Fibroblast of the conjunctiva (primary cell): ENCODE data around the gene MYOF.
"Not testable (repeated sequence)": the region's sequence is repeated elsewhere in the genome, so short reads cannot be mapped to it uniquely, and the experiment has no call there.

ENCODE experiments used
- DNase-seq: peaks from one replicate; pipeline ENCODE4 v3.0.0-alpha.2; 2010; ENCODE audit warnings: low read depth

The MYOF gene

GRCh38 chr10:93431361-93431760 is 50.8 kb downstream of the MYOF start:
- no peak for DNase-seq

- no peak for DNase-seq
These were observed 56.3 kb downstream of the MYOF start for GRCh38 chr10:93425861-93426260.

DNA sequence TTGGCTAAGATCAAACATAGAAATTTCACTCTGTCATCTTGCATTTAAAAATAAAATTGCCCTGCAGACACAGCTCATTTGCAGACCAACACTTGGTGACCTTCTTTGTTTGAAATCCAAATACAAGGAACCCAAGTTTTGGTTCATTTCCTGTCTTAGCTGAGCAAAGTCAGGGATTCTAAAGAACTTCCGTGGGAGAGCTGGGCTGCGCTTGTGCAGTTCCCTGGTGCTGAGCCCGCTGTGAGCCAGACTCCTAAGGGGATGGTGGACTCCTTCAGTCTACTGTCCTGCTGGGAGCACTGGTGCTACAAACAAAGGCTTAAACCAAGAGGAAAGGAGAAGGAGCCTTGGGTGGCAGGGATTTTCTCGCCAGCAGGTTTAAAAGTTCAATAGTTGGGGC is 60.0 kb downstream of the MYOF start:
- no peak for DNase-seq

GRCh38 chr10:93420944-93421825 is 60.9 kb downstream of the MYOF start:
- no peak for DNase-seq

DNA sequence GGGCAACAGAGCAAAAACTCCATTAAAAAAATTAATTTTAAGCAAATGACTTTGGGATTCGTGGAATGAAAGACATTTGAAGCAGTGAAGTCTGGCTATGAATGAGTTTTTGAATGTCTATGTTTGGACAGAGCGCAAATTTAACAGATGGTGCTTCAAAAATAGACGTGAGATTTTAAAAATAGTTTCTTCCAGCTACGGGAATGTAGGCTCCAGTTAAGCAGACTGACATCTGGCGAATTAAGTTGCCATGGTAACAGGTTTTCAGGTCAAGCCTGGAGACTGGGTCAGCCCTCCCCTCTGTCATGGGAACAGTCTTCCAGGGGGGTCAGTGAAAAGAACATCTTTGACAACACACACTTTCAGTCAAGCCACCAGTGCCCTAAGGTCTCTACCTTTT is 62.0 kb downstream of the MYOF start:
- DNase-seq, result peak; percentile 55

DNA sequence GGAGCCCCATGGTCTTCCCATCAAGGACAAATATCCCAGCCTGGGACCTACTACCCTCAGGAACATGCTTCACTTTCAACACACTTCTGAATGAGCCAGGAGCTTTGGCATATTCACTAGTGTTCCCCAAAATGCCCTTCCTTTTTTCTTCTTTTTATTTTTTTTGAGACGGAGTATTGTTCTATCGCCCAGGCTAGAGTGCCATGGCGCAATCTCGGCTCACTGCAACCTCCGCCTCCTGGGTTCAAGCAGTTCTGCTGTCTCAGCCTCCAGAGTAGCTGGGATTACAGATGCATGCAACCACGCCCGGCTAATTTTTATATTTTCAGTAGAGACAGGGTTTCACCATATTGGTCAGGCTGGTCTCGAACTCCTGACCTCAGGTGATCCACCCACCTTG is 63.1 kb downstream of the MYOF start:
- not testable (repeated sequence) for DNase-seq

- no peak for DNase-seq
These were observed 64.2 kb downstream of the MYOF start for GRCh38 chr10:93417921-93418320.

DNA sequence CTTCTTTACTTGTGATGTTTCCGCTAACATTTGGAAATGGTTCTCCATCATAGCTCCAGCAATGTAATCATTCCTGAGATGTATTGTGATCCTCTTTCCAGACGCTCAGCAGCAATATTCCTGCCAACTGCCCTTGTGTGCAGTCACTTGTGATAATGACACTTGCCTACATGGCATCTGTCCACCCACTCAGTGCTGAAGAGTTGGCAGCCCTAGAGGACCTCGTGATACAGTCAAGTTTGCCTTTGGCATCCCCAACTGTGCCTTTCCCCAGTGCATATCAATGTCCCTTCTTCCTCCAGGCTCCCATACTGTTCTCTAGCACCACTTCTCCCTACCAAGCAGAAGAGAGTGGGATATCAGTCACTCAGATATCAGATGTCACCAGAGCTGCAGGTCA is 64.9 kb downstream of the MYOF start:
- no peak for DNase-seq

DNA sequence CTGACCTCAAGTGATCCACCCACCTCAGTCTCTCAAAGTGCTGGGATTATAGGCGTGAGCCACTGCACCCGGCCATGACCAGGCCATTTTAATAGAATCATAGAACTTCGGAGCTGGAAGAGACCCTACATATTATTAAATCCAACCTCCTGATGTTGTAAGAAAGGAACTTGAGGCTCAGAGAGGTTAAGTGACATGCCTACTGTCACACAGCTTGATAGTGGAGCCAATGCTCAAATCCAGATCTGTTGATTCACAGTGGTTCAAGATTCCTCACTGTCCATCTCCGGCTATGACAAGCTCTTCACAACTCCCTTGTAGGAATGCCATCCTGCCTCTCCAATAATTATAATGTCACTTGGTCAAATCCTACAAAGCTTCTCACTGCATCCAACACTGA is 65.3 kb downstream of the MYOF start:
- no peak for DNase-seq

DNA sequence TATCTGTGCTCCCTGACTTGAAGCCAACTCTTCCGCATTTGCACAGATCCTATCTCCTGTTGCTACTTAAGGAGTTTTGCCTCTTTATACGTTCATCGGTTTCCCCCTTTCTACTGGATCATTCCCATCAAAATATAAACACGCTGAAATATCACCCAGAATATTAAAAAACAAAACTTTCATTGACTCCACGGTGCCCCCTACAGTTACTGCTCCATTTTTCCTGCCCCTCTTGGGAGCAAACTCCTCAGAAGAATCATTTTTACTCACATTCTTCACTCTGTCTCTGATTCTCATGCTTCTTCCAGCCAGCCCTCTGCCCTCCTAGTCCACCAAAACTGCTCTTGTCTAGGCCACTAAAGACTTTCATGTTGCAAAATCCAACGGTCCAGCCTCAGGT is 66.4 kb downstream of the MYOF start:
- DNase-seq, result no peak

GRCh38 chr10:93413252-93413689 is 68.9 kb downstream of the MYOF start:
- DNase-seq, result no peak

GRCh38 chr10:93412801-93413200 is 69.3 kb downstream of the MYOF start:
- DNase-seq, result no peak

DNA sequence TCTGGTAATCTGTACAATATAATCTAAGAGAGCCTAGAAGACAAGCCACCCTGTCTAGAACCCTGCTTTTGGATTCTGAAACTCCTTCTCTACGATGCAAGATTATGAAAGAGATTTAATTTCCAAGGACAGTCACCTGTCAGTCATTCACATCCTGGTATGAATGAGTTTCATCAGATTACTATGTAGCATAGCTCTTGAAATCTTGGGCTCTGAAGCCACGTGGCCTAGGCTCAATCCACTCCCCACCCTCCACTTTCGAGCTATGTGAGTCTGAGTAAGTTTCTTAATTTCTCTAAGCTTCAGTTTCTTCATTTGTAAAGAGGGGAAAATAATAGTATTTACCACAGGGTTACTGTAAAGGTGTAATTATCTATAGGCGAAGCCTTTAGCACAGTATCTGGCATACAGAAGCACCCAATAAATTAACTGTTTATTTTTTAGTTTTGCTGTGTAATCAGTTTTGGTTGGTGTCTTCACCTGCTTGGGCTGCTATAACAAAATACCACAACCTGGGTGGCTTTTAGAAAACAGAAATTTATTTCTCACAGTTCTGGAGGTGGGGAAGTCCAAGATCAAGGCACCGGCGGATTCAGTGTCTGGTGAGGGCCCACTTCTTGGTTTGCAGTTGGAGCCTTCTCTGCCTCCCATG is 71.3 kb downstream of the MYOF start:
- DNase-seq, result no peak

DNA sequence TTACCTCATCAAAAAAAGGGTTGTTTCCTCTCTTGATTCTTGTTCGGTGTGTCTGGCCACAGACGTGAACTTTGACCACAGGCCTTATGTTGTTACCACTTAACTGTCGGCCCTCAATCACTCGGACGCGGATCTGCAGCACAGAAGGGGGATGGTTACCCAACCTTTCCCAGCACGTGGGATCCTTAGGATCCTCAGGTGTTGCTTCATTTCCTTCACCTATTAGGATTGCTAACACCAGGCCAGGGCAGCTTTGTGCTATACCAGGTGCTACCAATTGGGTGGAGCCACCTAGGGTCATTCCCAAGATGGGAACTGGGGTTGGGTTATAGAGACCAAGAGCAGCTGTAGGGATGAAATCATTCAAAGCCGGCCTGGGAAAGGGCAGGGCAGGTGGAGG is 73.4 kb downstream of the MYOF start:
- no peak for DNase-seq

GRCh38 chr10:93406364-93407145 is 75.6 kb downstream of the MYOF start:
- no peak for DNase-seq

GRCh38 chr10:93404048-93404354 is 78.1 kb downstream of the MYOF start:
- DNase-seq, result no peak

DNA sequence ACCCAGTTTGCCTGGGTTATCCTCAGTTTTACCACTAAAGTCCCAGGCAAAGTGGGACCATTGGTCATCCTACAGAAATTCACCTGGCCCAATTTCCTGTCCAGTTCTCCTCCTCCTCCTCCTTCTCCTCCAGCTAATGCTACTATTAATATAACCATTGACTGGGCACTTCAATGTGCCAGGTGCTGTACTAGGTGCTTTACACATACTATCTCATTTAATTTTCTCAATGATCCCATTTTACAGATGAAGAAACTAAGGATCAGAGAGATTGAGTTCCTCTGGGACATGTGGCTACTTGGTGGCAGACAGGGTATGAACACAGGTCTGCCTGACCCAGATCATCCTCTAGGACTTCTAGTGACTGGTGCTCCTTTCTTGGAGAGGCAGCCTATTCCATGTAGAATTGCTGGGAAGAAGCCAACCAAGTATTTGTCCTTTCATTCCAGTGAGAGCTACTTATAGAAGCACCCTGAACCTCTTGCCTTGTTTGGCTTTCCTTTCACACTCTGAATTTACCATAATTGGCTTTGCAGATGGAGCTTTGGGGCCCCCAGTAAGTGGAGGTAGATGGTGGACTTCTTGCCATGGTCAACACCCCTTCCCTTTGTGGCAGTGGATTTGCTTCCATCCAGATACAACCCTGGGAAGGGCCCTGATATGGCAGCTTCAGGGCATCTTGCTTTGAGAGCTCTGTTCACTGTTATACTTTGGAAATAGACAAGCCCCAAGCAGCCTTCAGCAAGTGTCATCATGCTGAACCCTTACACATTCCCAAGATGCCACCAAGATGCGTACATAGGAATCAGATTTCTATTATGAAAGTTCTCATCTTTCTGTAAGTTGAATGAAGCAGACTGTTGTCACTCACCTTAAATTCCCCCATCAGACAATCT is 78.7 kb downstream of the MYOF start:
- no peak for DNase-seq

GRCh38 chr10:93402192-93402591 is 79.9 kb downstream of the MYOF start:
- no peak for DNase-seq

DNA sequence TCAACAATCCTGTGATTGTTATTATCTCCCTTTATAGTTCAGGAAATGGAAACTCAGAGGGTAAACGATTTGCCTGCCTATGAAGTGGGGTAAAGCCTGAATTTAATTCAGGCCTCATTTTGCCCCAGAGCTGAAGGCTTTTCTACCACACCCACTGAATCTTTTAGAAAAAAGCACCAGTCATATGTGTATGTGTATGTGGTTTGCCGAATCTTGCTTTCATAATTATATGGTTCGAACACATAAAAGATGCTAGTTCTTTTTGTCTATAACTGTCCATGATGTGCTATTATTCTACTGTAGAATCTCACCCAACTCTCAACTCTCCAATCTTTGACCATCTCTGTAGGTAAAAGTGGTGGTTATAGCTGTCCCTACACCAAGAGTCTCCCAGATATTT is 83.6 kb downstream of the MYOF start:
- DNase-seq, result no peak

- no peak for DNase-seq
These were observed 85.1 kb downstream of the MYOF start for GRCh38 chr10:93397020-93397419.

DNA sequence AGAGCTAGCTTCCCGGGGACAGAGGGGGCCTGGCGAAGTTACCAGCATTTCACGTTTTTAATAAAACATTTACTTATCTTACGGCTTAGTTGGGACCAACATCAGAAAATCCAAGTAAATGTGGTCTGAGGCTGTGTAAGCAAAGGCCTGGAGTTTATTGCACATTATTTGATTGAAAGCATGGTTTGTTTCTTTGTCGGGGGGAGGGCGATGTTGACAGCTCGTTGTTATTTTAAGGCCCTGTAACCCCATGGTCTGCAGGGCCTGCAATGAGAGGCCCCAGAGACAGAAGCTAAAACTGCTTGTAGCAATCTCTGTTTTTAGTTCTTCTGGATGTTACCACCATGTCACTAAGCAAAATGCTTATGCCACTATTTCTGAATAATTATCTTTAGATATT is 88.9 kb downstream of the MYOF start:
- DNase-seq, result no peak

DNA sequence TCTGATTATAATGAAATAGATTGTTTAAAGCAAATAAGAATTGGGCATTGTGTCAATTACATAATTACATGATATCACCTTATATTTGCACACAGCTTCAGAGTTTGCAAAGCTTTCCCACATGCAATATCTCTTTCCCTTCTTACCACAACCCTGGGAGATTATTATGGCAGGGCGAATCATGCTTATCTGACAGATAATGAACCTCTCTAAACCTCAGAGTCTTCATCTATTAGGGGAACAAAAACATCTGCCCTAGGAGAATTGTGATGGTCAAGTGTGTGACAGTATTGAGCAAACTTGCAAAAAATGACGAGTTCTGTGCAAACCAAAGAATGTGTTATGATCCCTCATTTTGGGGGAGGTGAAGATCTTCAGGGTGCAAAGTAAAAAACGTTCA is 90.0 kb downstream of the MYOF start:
- DNase-seq, result no peak
